Prostate gland (tissue), 2 donors: Measurements from ENCODE around the gene KRT6C. TPM values are rescaled to one million over a fixed set of nuclear protein-coding genes. Genes with fewer than 3 reads are reported as not detected.
"Not testable (repeated sequence)": the region's sequence is repeated elsewhere in the genome, so short reads cannot be mapped to it uniquely, and the experiment has no call there.

Experiments
- DNase-seq: peaks from one replicate; pipeline ENCODE4 v3.0.0-alpha.2; 2019; ENCODE audit warnings: low spot score
- H3K27ac ChIP-seq, 2 donors: fragments of 200-600 bp; sonication (generic); 2 replicates each; pipeline ENCODE4 v1.5.1; 2017 to 2019
- H3K27me3 ChIP-seq: fragments of 200-600 bp; sonication (generic); replicated peaks from 2 replicates; pipeline ENCODE4 v1.5.1; 2019; ENCODE audit not compliant: insufficient read depth
- H3K36me3 ChIP-seq, 2 donors: fragments of 200-600 bp; sonication (generic); 1 replicate in 1 of 2; 2 replicates in 1 of 2; pipeline versions ENCODE4 v1.5.1 to v1.8.1; 2017 to 2019
- H3K4me1 ChIP-seq: fragments of 200-600 bp; sonication (generic); replicated peaks from 2 replicates; pipeline ENCODE4 v1.5.1; 2019
- H3K4me3 ChIP-seq, 2 donors: fragments of 200-600 bp; sonication (generic); 2 replicates each; pipeline ENCODE4 v1.5.1; 2017 to 2019
- H3K9me3 ChIP-seq: fragments of 200-600 bp; sonication (generic); 2 replicates; pipeline ENCODE4 v1.5.1; 2017
- CTCF ChIP-seq, 4 experiments: fragments of 200-600 bp in 2 of 4; fragments of 450-650 bp in 2 of 4; sonication (generic) in 2 of 4; IDR thresholded peaks; 1 replicate in 3 of 4; 2 replicates in 1 of 4; pipeline ENCODE4 v1.5.1; 2016 to 2019; ENCODE audit warnings: antibody characterized with exemption in 4 of 4, mild to moderate bottlenecking in 2 of 4, moderate library complexity in 2 of 4
- POLR2A ChIP-seq: fragments of 450-650 bp; IDR thresholded peaks from one replicate; pipeline ENCODE4 v1.6.1; 2016; ENCODE audit warnings: antibody characterized with exemption, mild to moderate bottlenecking
- POLR2AphosphoS5 ChIP-seq: sonication (generic); formaldehyde crosslinking; IDR thresholded peaks from one replicate; pipeline ENCODE4 v1.6.1; 2017; ENCODE audit warnings: antibody characterized with exemption
- WGBS: methylation state at CpG from one replicate; pipeline ENCODE4 v1.1.5; 2018; 5-methylcytosine and 5-hydroxymethylcytosine counted together
- intact Hi-C: fragments of 100-400 bp; cut with DNase I; formaldehyde crosslinking; loops from one replicate; pipeline ENCODE4 v1.14.2; 2022
- total RNA-seq, 2 donors: library from RNA; depleted of rRNA; stranded (reverse); fragments of >200 nt; gene quantifications; one replicate each; pipeline ENCODE4 v1.1.0, GENCODE V29; 2016

Gene KRT6C
- total RNA-seq, 2 donors from 2014 or later: not detected

GRCh38 chr12:52454411-52455201 lies 19.0 kb downstream of the KRT6C start:
- no peaks in the 10 kb centered on the region for H3K9me3 ChIP-seq
- H3K36me3 ChIP-seq: no peaks in the 10 kb centered on the region
- intact Hi-C loops: no loop called here
- H3K27ac ChIP-seq: peak overlapping the region in 1 of 2 donors; percentile 19
- no peaks in the 10 kb centered on the region for H3K4me1 ChIP-seq
- TF ChIP-seq POLR2AphosphoS5 (peak; percentile 42), POLR2A (no peak)
- no peak for DNase-seq
- no peak overlapping the region for H3K4me3 ChIP-seq
- 29% methylated on average over 3 of the region's 3 CpGs for WGBS
- no peaks in the 10 kb centered on the region for H3K27me3 ChIP-seq

DNA sequence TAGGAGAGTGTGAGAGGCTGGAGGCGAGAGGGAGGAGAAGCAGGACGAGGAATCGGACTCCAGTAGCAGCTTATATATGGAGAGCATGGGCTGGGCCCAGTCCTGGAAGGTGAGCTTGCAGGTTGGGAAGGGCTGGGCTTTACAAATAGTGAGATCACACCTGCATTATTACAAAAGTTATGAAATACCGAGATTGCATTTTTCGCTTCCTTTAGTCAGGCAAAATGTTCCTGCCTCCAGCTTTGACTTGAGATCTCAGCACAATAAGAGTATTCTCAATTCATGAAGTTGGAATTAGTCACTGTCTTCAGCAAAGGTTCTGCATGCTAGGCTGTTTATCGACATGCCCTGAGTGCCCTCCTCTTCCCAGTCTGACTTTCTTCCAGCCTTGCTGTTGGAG lies 21.5 kb downstream of the KRT6C start, which contains the start of gene KRT6B:
Gene KRT6B (minus strand): TSS at position 46 of the 400 bp plus-strand sequence. CDS start 68 bp downstream, outside the sequence.
- Histone ChIP-seq H3K9me3 (no peaks in the 10 kb centered on the region), H3K27ac (no peak within 1 kb of the TSS), H3K27me3 (no peaks in the 10 kb centered on the region), H3K4me3 (no peak within 1 kb of the TSS), H3K36me3 (no peaks in the 10 kb centered on the region), H3K4me1 (no peaks in the 10 kb centered on the region)
- DNase-seq: no peak
- 84% methylated on average over 6 of the region's 6 CpGs for WGBS
- intact Hi-C loops: no loop called here
- no peak for TF ChIP-seq POLR2A
- no peak for TF ChIP-seq CTCF (IDR thresholded peaks at IDR 0.05)
- no peak for TF ChIP-seq POLR2AphosphoS5

- no peaks in the 10 kb centered on the region for H3K27me3 ChIP-seq
- TF ChIP-seq POLR2AphosphoS5: no peak
- no peak for TF ChIP-seq CTCF (IDR thresholded peaks at IDR 0.05)
- no peak for TF ChIP-seq POLR2A
- WGBS: 74% methylated on average over 3 of the region's 3 CpGs
- H3K4me3 ChIP-seq: no peak overlapping the region
- no peak overlapping the region for H3K27ac ChIP-seq
- intact Hi-C loops: no loop called here
- DNase-seq: no peak
- no peaks in the 10 kb centered on the region for H3K4me1 ChIP-seq
- no peaks in the 10 kb centered on the region for H3K9me3 ChIP-seq
- no peaks in the 10 kb centered on the region for H3K36me3 ChIP-seq
Measured at GRCh38 chr12:52448228-52448627, 25.4 kb downstream of the KRT6C start.

GRCh38 chr12:52447196-52447595 lies 26.4 kb downstream of the KRT6C start:
- H3K36me3 ChIP-seq, intact Hi-C loops, H3K27ac ChIP-seq, DNase-seq, H3K27me3 ChIP-seq, H3K4me1 ChIP-seq, H3K4me3 ChIP-seq, H3K9me3 ChIP-seq: not testable (repeated sequence)
- WGBS: 93% methylated on average over 10 of the region's 11 CpGs

DNA sequence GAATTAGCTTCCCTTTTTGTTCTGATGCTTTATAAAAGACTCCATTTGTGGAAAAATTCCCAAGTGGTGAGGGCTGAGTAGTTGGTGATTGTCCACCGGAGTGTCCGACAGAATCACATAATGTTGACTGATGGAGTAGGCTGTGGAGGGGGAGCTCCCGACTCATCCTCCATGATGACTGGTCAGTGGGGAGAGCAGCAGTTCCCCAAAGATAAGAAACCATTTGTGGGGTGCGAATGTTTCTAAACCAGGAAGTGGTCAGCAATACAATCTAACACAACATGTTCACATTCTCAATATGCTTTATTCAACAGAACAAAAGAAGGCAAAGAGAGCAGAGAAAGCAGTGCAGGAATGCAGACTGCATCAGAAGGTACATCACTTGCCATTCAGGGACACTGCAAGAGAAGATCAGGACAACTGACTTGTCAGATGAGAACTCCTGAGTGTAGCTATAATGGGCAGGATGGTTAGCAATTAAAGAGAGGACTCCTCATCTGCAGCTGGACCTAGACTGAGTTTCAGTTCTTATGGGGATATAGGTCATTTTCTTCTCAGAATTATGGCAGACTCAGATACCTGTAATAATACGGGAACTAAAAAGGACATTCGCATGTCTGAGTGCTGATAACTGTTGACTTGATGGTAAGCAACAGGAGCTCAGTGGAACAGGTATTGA lies 27.1 kb downstream of the KRT6C start:
- no peaks in the 10 kb centered on the region for H3K4me1 ChIP-seq
- TF ChIP-seq POLR2A (no peak), CTCF (IDR thresholded peaks at IDR 0.05) (no peak), POLR2AphosphoS5 (no peak)
- H3K9me3 ChIP-seq: no peaks in the 10 kb centered on the region
- no peak overlapping the region for H3K27ac ChIP-seq
- H3K27me3 ChIP-seq: no peaks in the 10 kb centered on the region
- no peaks in the 10 kb centered on the region for H3K36me3 ChIP-seq
- no peak overlapping the region for H3K4me3 ChIP-seq
- 85% methylated on average over 6 of the region's 6 CpGs for WGBS
- intact Hi-C loops: no loop called here
- no peak for DNase-seq
